Measurements from ENCODE around the gene CCDC112.
"Not testable (repeated sequence)": the region's sequence is repeated elsewhere in the genome, so short reads cannot be mapped to it uniquely, and the experiment has no call there.

CCDC112 gene

DNA sequence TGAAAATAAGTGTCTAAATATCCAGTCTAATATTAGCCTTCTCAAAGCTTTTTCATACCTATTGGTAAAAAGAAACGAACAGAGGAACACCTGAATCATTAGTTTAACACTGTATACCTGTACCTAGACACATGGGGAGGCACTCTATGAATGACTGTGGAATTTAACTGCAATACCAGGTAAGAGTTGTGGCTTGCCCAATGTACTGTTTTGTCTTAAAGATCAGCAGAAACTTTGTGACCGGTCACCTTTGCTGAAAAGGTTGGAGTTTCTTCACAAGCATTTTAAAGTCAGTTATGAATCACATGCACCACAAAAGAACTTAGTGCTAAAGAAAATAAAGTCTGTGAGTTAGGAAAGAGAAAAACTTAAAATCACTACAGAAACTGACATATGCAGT is 36.2 kb downstream of the CCDC112 start:
- FAIRE-seq: no peak

GRCh38 chr5:115257981-115258380 is 38.5 kb downstream of the CCDC112 start:
- no peak for FAIRE-seq

DNA sequence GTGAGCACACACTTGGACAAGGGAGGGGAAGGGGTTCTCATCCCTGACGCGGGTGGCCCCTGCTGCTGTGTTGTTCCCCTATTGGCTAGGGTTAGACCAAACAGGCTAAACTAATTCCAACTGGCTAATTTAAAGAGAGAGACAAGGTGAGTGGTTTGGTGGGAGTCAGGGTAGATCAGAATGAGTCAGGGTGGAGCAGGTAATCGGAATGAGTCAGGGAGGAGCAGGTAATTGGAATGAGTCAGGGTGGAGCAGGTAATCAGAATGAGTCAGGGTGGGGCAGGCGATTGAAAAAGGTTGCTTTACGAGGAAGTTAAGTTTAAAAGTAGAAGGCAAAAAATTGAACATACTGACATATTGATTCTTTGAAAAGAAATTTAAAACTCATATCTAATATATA is 47.1 kb downstream of the CCDC112 start:
- not testable (repeated sequence) for FAIRE-seq

- FAIRE-seq: peak; percentile 90
Measured at GRCh38 chr5:115246361-115246991, 50.0 kb downstream of the CCDC112 start.

DNA sequence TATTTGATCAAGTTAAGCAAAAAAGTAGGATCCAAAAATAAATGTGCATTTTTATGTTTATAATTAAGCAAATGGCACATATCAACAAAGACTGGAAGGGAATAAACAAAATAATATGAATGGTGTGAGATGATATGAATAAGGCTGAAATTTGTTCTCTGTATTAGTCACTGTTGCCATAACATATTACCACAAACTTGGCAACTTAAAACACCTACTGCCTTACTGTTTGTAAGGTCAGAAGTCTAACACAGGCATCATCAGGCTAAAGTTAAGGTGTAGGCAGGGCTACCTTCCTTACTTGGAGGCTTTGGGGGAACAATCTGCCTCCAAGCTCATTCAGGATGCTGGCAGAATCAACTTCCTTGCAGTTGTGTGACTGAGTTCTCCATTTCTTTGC is 53.0 kb downstream of the CCDC112 start:
- no peak for FAIRE-seq

GRCh38 chr5:115241881-115242642 is 54.4 kb downstream of the CCDC112 start:
- no peak for FAIRE-seq

DNA sequence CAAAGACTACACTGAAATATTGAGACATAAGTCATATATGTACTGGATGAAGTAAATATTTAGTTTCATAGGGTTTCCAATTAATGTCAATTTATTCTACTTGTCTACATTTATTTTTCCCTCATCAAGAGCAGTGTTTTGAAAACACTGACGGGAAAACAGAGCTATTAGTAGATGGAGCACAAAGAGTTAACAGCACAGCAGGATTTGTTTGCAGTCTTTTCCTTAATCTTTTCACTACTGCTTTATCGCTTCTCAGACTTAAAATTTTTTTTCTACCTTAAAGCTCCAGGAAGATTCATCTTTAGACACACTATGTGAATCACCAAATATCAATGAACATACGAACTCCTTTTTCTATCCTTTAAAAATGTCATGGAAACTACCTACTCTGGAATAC is 59.4 kb downstream of the CCDC112 start:
- no peak for FAIRE-seq

- FAIRE-seq: no peak
Measured at GRCh38 chr5:115236599-115236998, 59.9 kb downstream of the CCDC112 start.

- FAIRE-seq: no peak
Measured at GRCh38 chr5:115231598-115231997, 64.9 kb downstream of the CCDC112 start.

- FAIRE-seq: no peak
Measured at GRCh38 chr5:115229606-115230005, 66.8 kb downstream of the CCDC112 start.

DNA sequence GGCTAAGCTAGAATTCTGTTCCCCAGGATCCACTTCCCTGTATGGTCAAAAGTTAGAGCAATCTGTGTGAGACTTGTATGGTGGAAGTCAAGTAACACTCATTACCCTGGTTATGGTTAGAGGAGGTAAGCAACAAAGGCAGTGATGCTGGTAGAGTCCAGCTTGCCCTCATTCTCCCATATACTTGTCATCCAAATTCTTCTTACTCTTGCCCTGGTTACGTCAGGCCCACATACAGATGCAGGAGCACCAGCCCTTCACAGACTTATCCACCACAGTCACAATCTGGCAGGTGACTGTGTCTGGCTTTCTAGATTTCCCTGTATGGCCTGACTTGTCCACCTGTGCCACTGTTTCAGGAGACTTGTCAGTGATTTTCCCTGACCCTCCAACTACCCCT is 69.2 kb downstream of the CCDC112 start:
- FAIRE-seq: no peak

Measured in G401.6 (cell line).